HEK293 (cell line): ENCODE measurements around the gene DYDC2.

Experiments used
- GLIS1 ChIP-seq: fragments of 450-650 bp; formaldehyde crosslinking; IDR thresholded peaks from 2 replicates; pipeline ENCODE4 v1.5.1; 2016; ENCODE audit warnings: missing biosample characterization, missing genetic modification characterization
- KLF10 ChIP-seq: fragments of 450-650 bp; IDR thresholded peaks from 2 replicates; pipeline ENCODE4 v1.5.1; 2018; ENCODE audit warnings: missing biosample characterization, mild to moderate bottlenecking, missing genetic modification characterization
- MYNN ChIP-seq: fragments of 450-650 bp; formaldehyde crosslinking; IDR thresholded peaks from 2 replicates; pipeline ENCODE4 v1.5.1; 2016; ENCODE audit warnings: missing biosample characterization, missing genetic modification characterization, borderline replicate concordance
- ZBTB1 ChIP-seq: fragments of 450-650 bp; formaldehyde crosslinking; IDR thresholded peaks from 2 replicates; pipeline ENCODE4 v1.5.1; 2016; ENCODE audit warnings: missing biosample characterization, missing genetic modification characterization
- ZBTB48 ChIP-seq: fragments of 450-650 bp; formaldehyde crosslinking; IDR thresholded peaks from 2 replicates; pipeline ENCODE4 v1.5.1; 2016; ENCODE audit warnings: missing biosample characterization, missing genetic modification characterization
- ZNF10 ChIP-seq: fragments of 450-650 bp; formaldehyde crosslinking; IDR thresholded peaks from 2 replicates; pipeline ENCODE4 v1.5.1; 2017; ENCODE audit warnings: missing biosample characterization, missing genetic modification characterization
- ZNF174 ChIP-seq: fragments of 450-650 bp; formaldehyde crosslinking; IDR thresholded peaks from 2 replicates; pipeline ENCODE4 v1.5.0; 2017; ENCODE audit warnings: missing biosample characterization, mild to moderate bottlenecking, missing genetic modification characterization
- ZNF274 ChIP-seq, 2 experiments: fragments of 200-500 bp in 1 of 2; fragments of 450-650 bp in 1 of 2; sonication (Bioruptor generic) in 1 of 2; formaldehyde crosslinking in 1 of 2; IDR thresholded peaks; 2 replicates each; pipeline versions ENCODE4 v1.5.1 to v1.6.1; 2014 to 2016; ENCODE audit warnings: borderline replicate concordance in 1 of 2, inconsistent platforms in 1 of 2, low read length in 1 of 2, missing biosample characterization in 1 of 2, missing genetic modification characterization in 1 of 2
- ZNF514 ChIP-seq: fragments of 450-650 bp; formaldehyde crosslinking; IDR thresholded peaks from 2 replicates; pipeline ENCODE4 v1.5.1; 2016; ENCODE audit warnings: missing biosample characterization, missing genetic modification characterization
- TF ChIP-seq, protein P1 (sequence below): fragments of 450-650 bp; formaldehyde crosslinking; IDR thresholded peaks from 2 replicates; pipeline ENCODE4 v1.5.1; 2016; ENCODE audit warnings: missing biosample characterization, missing genetic modification characterization
- TF ChIP-seq, protein P2 (sequence below): IDR thresholded peaks from 2 replicates; pipeline ENCODE4 v1.6.1; 2011; ENCODE audit warnings: mild to moderate bottlenecking, low read depth, low read length, borderline replicate concordance
- TF ChIP-seq, protein P3 (sequence below): fragments of 450-650 bp; IDR thresholded peaks from 2 replicates; pipeline ENCODE4 v1.5.1; 2018; ENCODE audit warnings: missing biosample characterization, mild to moderate bottlenecking, missing genetic modification characterization
- TF ChIP-seq, protein P4 (sequence below): fragments of 450-650 bp; formaldehyde crosslinking; IDR thresholded peaks from 2 replicates; pipeline ENCODE4 v1.5.1; 2016; ENCODE audit warnings: missing biosample characterization, missing genetic modification characterization

DNA sequence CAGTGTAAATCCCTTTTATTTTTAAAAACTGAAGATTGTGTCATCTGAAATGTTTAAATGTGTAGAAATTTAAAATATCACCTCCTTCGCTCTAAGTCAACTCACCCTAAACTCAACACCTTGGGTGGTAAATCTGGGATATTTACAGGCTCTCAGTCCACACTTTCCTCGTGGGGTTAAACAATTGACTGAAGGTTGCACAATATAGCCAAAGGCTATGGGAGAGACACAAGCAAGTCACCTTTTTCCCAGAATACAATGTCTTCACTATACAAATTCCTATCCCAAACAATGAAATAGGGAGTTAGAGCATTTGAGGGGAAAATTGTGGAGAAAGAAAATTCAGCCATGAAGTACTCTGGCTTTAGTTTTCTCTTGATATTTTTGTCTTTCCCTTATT lies 34.4 kb upstream of the DYDC2 start:
- TF ChIP-seq, protein P1, sequence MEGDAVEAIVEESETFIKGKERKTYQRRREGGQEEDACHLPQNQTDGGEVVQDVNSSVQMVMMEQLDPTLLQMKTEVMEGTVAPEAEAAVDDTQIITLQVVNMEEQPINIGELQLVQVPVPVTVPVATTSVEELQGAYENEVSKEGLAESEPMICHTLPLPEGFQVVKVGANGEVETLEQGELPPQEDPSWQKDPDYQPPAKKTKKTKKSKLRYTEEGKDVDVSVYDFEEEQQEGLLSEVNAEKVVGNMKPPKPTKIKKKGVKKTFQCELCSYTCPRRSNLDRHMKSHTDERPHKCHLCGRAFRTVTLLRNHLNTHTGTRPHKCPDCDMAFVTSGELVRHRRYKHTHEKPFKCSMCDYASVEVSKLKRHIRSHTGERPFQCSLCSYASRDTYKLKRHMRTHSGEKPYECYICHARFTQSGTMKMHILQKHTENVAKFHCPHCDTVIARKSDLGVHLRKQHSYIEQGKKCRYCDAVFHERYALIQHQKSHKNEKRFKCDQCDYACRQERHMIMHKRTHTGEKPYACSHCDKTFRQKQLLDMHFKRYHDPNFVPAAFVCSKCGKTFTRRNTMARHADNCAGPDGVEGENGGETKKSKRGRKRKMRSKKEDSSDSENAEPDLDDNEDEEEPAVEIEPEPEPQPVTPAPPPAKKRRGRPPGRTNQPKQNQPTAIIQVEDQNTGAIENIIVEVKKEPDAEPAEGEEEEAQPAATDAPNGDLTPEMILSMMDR (tag by site-specific recombination), result no peak
- no peak for TF ChIP-seq ZBTB1
- TF ChIP-seq, protein P2, sequence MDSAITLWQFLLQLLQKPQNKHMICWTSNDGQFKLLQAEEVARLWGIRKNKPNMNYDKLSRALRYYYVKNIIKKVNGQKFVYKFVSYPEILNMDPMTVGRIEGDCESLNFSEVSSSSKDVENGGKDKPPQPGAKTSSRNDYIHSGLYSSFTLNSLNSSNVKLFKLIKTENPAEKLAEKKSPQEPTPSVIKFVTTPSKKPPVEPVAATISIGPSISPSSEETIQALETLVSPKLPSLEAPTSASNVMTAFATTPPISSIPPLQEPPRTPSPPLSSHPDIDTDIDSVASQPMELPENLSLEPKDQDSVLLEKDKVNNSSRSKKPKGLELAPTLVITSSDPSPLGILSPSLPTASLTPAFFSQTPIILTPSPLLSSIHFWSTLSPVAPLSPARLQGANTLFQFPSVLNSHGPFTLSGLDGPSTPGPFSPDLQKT, result no peak
- no peak for TF ChIP-seq ZNF174 (tag by site-specific recombination)
- no peak for TF ChIP-seq ZNF514
- no peak for TF ChIP-seq GLIS1 (tag by site-specific recombination)
- TF ChIP-seq, protein P3, sequence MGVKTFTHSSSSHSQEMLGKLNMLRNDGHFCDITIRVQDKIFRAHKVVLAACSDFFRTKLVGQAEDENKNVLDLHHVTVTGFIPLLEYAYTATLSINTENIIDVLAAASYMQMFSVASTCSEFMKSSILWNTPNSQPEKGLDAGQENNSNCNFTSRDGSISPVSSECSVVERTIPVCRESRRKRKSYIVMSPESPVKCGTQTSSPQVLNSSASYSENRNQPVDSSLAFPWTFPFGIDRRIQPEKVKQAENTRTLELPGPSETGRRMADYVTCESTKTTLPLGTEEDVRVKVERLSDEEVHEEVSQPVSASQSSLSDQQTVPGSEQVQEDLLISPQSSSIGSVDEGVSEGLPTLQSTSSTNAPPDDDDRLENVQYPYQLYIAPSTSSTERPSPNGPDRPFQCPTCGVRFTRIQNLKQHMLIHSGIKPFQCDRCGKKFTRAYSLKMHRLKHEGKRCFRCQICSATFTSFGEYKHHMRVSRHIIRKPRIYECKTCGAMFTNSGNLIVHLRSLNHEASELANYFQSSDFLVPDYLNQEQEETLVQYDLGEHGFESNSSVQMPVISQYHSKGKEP (tag by site-specific recombination), result no peak
- no peak for TF ChIP-seq ZNF10 (tag by site-specific recombination)
- no peak for TF ChIP-seq ZNF274 (IDR thresholded peaks at IDR 0.05; ENCODE audit: low read length)
- TF ChIP-seq ZNF274 (tag by site-specific recombination; IDR thresholded peaks at IDR 0.05; ENCODE audit: borderline replicate concordance), result no peak
- TF ChIP-seq ZBTB48 (tag by site-specific recombination), result no peak
- TF ChIP-seq, protein P4, sequence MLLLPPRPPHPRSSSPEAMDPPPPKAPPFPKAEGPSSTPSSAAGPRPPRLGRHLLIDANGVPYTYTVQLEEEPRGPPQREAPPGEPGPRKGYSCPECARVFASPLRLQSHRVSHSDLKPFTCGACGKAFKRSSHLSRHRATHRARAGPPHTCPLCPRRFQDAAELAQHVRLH, result no peak
- no peak for TF ChIP-seq KLF10
- no peak for TF ChIP-seq MYNN (tag by site-specific recombination)
